Measurements from ENCODE around the gene SETD3. TPM values are rescaled to one million over a fixed set of nuclear protein-coding genes. Genes with fewer than 3 reads are reported as not detected.

The SETD3 gene
- 49.4 and 52.9 TPM in 2 replicates for total RNA-seq

DNA sequence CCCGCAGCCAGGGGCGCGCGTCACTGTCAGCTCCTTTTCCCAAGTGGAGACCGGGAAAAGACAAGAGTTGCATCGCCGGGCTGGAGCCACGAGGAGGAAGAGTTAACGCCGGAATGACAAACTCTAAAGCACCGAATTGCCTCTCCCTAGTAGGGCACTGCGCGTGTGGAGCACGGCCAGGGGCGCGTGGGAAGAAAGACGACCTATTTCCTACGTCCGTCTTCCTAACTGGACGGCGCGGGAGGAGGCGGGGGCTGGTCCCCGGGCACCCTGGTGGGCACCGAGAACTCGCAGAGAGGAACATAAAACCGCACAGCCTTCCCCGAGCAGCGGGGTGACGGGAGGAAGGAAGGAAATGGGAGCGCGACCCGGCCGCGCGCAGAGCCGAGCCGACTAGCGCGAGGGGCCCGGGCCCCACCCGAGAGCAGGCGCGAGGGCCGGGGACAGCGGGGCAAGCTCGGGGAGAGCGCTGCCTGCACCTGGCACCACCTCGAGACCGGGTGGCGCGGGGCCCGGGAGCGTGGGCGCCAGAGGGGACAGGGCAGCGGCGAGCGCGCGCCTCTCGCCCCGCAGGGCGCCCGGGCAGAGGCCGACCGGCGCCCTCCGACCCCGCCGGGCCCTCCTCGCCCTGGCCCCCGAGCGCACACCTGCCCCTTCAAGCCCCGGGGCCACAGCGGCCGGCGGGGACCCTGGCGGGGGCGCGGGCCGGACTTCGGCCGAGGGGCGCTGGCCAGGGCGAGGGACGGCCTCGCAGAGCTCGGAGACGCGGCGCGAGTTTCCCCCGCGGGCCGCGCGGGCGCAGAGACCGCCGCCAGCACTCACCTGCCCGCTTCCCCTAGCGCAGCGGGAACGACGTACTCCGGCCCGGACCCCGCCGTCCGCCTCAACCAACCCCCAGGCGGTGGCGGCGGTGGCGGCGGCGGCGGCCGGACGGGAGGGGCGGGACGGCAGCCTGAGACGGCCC is at the start of gene SETD3:
Gene SETD3 (minus strand): TSS at position 954 of the 964 bp plus-strand sequence. CDS start 15,054 bp downstream, outside the sequence.
- intact Hi-C loops (cut with micrococcal nuclease), result loop anchor here (5.0 to 10.0 kb wide), 3 partner anchors 213 to 755 kb away; partner anchors contain the start of genes EVL and YY1

DNA sequence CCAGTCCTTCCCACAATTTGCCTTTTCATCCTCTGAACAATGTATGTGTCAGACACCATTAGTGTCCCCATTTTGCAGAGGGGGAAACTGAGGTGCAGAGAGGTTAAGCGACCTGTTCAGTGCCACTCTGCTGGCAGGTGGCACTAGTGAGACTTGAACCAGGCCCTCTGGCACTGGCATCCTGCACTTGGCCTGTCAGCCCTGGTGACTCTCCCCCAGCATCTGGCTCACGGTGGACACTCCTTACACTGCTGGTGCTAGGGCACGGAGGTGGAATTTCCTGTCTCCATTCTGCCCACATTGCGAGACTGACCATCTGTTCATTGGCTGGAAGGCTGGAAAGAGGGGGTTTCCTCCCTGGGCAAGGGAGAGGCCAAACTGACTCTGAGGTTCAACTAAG is 49.2 kb upstream of the SETD3 start:
- intact Hi-C loops (cut with micrococcal nuclease), result no loop called here

DNA sequence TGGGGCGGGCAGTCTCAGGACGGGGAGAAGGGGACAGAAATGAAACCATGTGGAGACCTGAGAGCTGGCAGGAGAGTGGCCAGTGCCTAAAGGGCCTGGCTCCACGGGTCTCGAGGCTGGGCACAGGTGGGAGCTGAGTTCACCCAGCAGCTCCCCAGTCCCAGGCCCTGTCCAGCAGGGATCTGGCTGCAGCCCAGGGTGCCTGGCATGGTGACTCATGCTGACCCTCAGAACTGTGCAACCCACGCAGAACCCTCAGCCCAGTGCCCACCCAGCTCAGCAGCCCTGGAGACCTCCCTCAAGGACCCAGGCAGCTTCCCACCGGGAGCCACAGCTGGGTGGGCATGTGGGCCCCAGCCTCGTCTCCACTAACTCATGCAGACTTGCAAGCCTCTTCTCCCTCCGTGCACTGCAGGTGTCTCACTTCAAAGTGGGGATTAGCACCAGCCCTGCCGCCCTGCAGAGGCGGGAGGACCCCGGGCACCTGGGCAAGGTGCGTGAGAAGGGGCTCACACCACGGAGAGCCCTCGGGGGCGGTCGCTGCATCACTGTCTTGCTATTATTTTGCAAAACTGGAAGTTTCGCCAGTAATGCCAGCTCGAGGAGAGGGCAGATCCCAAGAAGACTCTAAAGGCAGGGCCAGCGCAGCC is 46.9 kb upstream of the SETD3 start:
- intact Hi-C loops (cut with micrococcal nuclease), result no loop called here

DNA sequence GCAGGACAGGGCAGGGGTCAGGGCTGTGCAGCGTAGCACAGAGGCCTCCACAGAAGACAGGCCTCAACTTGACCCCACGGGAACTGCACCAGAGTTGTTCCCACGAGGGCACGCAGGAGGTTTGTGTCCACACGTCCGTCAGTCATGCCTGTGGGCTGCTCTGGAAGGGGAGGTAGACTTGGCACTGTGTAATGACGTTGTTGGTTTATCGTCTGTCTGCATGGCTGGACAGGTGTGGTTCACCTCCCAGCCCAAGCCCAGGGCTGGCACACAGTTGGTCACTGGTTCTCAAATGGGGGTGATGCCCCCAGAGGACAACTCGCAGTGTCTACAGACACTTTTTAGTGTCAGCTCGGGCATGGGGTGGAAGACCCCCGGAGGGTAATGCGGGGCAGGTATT is 46.4 kb upstream of the SETD3 start:
- intact Hi-C loops (cut with micrococcal nuclease), result no loop called here

DNA sequence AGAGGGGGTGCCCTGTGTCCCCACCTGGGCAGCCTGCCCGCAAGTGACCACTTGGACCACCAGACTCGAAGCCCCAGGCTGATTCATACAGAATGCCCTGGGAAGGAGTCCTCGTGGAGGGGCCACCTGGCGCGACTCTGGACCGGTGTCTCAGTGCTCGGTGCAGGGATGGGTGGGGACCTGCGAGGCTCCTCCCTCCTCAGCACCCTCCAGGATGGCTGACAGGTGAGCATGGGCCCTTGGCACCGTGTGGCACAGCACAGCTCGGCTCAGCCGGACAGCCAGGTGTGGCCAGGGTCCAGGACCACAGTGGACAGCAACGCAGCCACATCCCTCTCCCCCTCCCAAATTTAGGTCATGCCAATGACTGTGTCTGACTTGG is 45.0 kb upstream of the SETD3 start:
- intact Hi-C loops (cut with micrococcal nuclease), result no loop called here

DNA sequence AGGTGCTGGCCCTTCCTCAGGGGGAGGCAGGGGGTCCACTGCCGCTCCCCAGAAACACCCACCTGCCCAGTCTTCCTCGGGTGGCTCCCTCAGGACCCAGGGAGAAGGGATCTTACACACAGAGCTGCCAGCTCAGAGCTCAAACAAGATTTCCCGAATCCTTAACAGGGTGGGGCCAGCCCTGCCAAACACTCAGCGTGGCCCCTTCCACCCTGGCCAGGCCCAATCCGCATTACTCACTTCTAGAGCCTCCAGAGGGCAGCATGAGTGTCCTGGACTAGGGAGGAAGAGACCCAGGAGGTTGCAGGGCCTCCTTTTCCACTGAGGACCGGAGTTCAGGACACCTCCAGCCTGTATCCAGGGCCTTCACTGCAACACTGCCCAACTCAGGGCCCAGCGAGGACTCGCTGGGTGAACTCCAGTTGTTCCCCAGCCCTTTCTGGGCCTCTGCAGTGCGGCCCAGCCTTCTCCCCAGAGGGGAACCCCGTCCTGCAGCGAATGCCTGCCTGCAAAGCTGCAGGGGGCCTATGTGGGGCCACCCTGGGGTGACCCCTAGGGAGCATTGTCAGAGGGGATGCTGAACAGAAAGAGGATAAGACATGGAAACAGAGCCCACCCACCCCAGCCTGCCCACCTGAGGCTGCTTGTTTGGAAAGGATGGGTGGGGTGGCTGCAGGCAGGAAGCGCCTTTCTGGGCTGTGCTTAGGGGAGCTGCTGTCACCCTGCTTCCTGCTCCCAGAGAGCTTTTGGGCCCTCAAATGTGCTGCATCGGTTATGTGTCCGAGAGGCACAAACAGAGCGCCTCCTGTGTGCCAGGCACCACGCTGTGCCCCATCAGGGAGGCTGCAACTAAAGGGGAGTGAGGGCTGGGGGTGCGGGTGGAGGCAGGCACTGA is 44.4 kb upstream of the SETD3 start:
- intact Hi-C loops (cut with micrococcal nuclease), result no loop called here

DNA sequence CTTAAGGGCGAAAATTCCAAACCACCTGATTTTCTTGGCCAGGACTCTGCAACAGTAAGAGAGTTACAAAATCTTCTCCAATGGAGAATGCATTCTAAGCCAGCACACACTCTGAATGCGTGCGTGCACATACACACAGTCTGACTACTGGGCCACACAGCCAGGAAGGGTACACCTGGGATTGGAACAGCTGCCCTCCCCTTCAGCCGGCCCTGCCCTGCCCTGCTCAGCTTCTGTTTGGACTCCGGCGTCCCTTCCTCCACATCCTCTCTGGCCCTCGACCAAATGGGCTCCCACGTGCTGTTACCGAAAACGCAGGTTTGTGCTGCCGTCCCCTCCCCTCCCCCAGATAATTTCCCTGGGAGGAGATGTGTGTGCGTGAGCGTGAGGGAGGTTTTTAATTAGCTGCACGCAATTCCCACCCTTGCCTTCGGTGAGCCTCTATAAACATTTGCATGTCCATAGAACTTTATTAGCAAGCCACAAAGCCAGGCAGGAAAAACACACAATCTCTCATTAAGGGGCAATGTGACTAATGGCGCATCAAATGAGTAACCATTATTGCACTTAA is 43.5 kb upstream of the SETD3 start:
- intact Hi-C loops (cut with micrococcal nuclease), result no loop called here

DNA sequence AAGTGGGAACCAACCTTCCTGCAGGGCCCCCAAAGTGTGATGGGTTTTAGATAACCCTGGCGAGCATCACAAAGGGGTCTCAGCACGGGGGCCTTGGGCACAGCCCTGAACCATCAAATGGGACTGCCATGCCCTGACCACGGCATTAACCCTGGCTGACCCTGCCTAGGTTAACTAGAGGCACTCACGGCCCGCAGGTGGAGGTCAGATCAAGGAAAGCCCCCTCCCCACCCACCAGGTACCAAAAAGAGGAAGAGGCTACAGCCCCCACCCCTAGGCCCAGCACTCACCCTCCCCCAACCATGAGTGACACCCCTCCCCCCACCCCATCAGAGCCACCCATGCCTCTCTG is 43.0 kb upstream of the SETD3 start:
- intact Hi-C loops (cut with micrococcal nuclease), result no loop called here

DNA sequence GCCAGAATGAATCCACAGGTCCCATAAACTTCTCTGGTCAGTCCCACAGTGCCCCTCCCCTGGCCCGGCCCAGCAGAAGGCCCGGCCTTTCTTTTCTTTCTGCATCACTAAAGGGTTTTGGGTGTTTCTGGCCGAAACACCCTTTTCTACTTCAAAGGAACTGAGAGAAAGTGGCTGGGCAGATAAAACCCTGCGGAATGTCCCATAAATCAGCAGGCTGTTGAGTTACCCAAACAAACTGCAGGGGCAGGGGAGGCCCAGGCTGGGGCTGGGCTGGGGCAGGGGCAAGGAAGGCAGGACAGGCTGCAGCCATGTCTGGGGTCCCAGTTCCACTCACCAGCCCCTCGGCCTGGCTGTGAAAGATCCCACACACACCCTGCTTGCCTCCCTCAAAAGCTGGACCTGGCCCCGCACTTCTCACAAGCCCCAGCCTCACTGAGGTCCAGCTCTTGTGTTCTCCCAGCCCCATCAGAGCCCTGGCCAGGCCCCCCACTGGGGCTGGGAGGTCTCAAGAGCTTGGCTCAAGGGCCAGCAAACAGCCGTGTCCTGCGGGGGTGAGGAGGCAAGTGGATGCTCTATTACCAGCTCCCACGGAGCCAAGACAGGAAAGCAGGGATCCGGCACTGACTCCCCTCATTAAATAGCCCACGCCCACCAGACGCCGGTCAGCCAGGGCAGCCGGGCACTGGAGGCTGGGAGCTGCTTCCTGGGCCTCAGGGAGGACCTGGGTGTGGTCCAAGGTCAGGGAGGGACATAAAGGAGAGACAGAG is 42.5 kb upstream of the SETD3 start:
- intact Hi-C loops (cut with micrococcal nuclease), result no loop called here

DNA sequence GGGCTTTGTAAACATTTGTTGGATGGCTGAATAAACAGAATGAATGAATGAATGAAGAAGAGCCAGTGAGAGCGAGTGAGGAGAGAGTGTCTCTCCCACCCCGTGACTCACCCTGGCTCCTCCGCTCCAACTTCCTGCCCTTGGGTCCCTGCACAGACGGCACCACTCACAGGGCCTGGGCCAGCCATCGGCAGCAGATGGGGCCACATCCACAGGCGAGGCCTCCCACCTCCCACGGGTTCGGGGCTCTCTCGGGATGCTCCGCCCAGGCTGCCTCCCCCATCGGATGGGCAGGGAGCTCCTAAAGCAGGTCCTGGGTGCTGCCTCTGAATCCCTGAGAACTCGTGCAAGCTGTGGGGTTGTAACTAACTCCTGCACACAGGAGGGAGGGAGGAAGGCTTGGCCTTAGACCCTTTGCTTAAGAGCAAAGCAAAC is 41.8 kb upstream of the SETD3 start:
- intact Hi-C loops (cut with micrococcal nuclease), result no loop called here

DNA sequence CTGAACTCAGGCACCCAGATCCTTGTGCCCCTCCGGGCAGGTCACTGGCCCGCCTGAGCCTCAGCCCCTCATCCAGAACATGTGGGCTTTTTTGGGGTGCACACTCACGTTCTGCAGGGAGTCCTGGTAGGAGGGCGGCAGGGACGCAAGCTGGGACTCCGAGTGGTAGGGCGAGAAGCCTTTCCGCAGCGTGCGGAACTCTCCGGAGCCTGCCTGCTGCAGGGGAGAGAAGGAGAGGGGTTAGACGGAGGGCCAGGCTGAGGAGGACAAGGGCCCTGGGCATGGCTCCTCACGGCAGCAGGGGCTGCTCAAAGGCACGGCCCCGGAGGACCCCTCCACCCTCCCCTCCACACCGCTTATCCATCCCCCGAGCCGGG is 41.4 kb upstream of the SETD3 start:
- intact Hi-C loops (cut with micrococcal nuclease), result no loop called here

DNA sequence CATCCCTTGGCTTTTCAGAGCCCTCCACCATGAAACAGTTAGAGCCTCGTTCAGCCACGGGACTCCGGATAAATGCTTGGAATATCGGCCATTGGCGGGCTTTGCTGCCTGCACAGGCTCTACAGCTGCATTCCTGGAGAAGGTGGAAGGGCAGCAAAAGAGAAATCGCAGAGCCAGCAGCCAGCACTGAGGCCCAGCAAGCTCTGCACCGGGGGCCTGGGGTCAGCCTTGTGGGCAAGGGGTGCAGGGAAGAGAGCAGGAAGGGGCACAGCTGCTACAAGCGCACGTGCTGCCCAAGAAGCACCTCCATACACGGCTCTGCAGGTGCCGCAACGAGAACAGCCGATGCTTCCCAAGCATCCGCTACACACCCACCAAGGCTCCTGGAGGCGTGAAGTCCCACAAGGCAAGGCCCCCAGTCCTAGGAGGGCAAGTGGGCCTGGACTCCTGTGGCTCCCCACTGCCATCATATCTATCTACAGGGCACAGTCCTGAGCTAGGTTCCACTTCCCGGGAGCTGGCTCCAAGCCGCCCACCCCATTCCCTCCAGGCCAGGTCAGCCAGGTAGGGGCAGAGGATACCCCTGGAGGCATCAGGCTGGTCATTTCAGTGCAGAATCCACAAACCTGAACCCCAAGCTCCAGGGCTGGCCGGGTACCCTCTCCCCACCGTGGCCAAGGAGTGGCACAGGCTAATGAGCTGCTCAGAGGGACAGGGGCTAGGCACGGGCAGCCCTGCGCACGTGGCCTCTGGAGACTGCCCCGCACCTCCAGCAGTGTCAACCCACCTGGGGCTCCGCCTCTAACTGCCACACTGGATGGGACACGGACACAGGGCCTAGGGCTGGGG is 40.7 kb upstream of the SETD3 start:
- intact Hi-C loops (cut with micrococcal nuclease), result no loop called here

DNA sequence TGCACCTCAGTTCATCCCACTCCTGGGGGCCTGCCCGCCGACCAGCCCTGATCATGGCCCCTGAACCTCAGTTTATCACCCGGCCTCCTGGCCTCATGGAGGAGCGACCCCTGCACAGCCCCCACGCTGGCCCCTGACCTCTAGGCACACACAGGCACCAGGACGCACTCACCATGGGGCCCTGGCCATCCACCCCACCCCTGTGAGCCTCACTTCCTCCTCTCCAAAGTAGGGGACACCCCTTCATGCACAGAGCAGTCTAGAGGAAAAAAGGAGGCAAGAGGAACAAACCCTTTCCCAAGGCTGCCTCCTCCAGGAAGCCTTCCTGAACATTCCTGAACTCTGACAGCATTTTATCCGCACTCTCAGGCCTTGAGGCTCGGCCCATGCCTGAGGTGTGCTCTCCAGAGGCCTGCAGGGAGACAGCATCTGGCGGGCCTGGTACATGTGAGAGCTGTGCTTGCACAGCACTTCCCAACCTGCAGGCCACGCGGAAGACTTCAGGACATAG is 40.0 kb upstream of the SETD3 start:
- intact Hi-C loops (cut with micrococcal nuclease), result no loop called here

DNA sequence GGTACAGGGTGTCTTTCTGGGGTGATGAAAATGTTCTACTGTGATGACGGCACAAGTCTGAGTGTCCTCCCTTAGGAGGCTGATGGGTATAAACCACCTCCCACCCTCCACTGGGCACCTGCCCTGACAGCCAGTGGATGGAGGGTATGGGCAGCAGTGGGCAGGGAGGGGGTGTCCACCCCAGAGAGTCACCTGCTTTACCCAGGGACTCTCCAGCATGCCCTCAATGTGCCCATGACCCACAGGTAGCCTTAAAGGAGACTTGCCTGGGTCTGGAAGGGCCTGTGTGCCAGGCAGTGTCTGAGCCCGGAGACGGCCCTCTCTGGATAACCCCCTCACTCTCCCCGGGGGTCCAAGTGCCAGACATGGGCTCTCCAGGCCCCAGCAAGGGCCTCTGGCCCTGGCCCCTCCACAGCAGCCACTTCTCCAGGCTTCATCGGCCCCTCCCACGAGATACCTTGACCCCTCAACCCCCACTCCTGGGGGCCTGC is 39.3 kb upstream of the SETD3 start:
- intact Hi-C loops (cut with micrococcal nuclease), result loop anchor here (10.0 kb wide), 1 partner anchor 365 kb away; no protein-coding TSS in a partner anchor

DNA sequence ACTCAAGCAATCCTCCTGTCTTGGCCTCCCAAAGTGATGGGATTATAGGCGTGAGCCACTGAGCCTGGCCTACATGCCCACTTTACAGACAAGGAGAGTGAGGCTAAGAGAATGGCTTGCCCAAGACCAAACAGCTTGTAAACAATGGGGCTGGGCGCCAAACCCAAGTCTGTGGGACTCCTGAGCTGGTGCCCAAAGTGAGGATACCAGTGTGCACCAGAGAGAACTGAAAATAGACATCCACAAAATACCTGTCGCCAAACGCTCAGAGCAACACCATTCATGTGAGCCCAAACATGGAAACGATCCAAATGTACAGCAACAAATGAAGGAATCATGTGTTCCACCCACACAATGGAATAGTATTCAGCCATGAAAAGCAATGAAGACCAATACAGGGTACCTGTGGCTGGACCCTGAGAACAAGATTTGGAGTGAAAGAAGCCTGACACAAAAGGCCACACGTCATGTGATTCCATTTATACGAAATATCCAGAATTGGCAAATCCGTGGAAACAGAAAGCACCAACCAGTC is 38.8 kb upstream of the SETD3 start:
- intact Hi-C loops (cut with micrococcal nuclease), result loop anchor here (10.0 kb wide), 1 partner anchor 365 kb away; no protein-coding TSS in a partner anchor

DNA sequence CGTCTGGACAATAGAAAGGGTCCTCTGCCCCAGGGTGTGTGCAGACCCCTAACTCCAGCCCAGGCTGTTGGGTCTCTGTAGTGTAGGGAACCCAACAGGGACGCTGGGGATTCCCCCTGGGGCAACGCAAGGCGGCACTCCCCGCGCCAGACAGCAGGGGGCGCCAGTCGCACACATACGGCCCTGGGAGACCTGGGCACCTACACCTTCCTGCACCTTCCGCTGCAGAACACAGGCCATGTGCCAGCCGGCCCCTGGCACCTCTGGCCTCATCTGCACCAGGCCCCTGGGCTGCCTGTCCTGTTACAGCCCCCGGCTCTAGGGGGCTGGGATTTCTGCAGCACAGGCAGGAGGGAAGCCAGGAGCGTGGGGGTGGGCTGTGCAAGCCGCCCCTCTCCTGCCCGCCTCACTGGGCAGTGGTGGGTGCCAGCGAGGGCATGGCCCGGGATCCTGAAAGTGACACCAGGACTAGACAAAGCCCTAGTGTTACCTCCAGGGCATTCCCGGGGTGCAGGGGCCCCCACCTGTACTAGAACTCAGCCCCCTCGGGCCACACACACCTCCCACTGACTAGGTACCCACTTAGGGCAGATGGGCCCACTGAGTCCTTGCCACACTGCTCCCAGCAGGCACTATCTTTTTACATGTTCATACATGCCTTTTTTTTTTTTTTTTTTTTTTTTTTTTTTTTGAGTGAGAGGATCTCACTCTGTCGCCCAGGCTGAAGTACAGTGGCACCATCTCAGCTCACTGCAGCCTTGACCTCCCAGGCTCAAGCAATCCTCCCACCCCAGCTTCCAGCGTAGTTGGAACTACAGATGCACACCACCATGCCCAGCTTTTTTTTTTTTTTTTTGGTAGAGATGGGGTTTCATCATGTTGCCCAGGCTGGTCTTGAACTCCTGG is 38.0 kb upstream of the SETD3 start:
- intact Hi-C loops (cut with micrococcal nuclease), result loop anchor here (1.0 to 10.0 kb wide), 2 partner anchors 111 to 366 kb away; no protein-coding TSS in a partner anchor

DNA sequence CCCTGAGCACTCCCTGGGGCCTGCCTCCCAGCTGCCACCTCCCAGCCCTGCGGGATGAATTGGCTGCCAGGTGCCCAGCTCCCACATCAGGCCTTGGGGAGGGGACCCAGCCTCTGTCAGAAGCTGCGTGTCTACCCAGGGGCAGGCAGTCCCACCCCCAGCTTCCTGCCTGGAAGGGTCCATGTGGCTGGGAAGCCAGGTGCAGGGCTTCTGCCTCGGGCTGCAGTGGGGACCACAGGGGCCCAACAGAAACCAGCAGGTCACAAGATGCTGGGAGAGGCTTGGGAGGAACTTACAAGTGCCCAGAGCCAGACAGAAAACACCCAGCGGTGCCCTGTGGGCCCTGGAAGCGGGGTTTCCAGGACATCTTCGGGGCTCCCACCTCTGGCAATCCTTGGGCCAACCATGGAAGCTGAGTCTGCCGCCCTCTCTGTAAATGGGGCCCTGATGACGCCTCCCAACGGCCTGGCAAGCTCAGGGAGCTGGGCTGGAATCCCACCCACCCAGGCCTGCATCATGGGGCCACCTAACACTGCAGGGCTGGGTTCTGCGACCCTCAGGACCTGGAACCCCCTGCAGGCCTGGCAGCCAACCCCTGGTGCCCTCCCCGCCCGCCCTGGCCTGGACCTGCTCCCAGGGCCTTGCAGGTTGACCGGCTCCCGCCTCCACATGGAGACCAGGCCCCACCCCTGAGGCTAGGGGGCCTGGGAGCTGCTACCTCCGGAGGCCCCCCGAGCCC is 37.2 kb upstream of the SETD3 start:
- intact Hi-C loops (cut with micrococcal nuclease), result loop anchor here (1.0 to 10.0 kb wide), 2 partner anchors 111 to 367 kb away; no protein-coding TSS in a partner anchor
